CD14-positive monocyte (primary cell): ENCODE measurements around the gene MS4A15. TPM values are rescaled to one million over a fixed set of nuclear protein-coding genes. Genes with fewer than 3 reads are reported as not detected.

Source experiments
- DNase-seq, 3 donors: peaks; one replicate each; pipeline ENCODE4 v3.0.0-alpha.2; 2011 to 2022
- H2AFZ ChIP-seq: 2 replicates; pipeline ENCODE4 v1.6.0; 2012; ENCODE audit warnings: mild to moderate bottlenecking, low read depth, low read length, inconsistent platforms; ENCODE audit not compliant: insufficient read depth, poor library complexity, severe bottlenecking
- H3K27ac ChIP-seq, 2 donors: 1 replicate in 1 of 2; 2 replicates in 1 of 2; pipeline ENCODE4 v1.5.1; 2012 to 2013; ENCODE audit warnings: low read length in 2 of 2, control low read depth in 1 of 2, inconsistent platforms in 1 of 2, low read depth in 1 of 2, mild to moderate bottlenecking in 1 of 2
- H3K27me3 ChIP-seq, 2 donors: one replicate each; pipeline versions ENCODE4 v1.6.0 to v1.6.1; 2011 to 2013; ENCODE audit warnings: low read length in 2 of 2; ENCODE audit not compliant: control insufficient read depth in 2 of 2, insufficient read depth in 2 of 2
- H3K36me3 ChIP-seq, 2 donors: replicated peaks in 1 of 2; 1 replicate in 1 of 2; 2 replicates in 1 of 2; pipeline versions ENCODE4 v1.5.1 to v1.6.1; 2012 to 2013; ENCODE audit warnings: low read length in 2 of 2, control low read depth in 1 of 2, inconsistent platforms in 1 of 2, mild to moderate bottlenecking in 1 of 2; ENCODE audit not compliant: insufficient read depth in 2 of 2, control insufficient read depth in 1 of 2
- H3K4me1 ChIP-seq, 2 donors: 1 replicate in 1 of 2; 2 replicates in 1 of 2; pipeline versions ENCODE4 v1.5.1 to v1.6.1; 2012 to 2013; ENCODE audit warnings: low read length in 2 of 2, control low read depth in 1 of 2, inconsistent platforms in 1 of 2, mild to moderate bottlenecking in 1 of 2, moderate library complexity in 1 of 2; ENCODE audit not compliant: insufficient read depth in 2 of 2, control insufficient read depth in 1 of 2
- H3K4me2 ChIP-seq: replicated peaks from 2 replicates; pipeline ENCODE3; 2012; ENCODE audit warnings: low read length, moderate library complexity, mild to moderate bottlenecking; ENCODE audit not compliant: poor library complexity, severe bottlenecking; ENCODE audit errors: extremely low read depth
- H3K4me3 ChIP-seq, 3 experiments: fragments of 200-600 bp in 1 of 3; sonication (generic) in 1 of 3; replicated peaks in 1 of 3; 1 replicate in 2 of 3; 2 replicates in 1 of 3; pipeline ENCODE4 v1.5.1; 2011 to 2013; ENCODE audit warnings: low read length in 3 of 3, mild to moderate bottlenecking in 3 of 3, control low read depth in 2 of 3, low read depth in 2 of 3, inconsistent platforms in 1 of 3, moderate library complexity in 1 of 3
- H3K79me2 ChIP-seq: 2 replicates; pipeline ENCODE4 v1.6.0; 2012; ENCODE audit warnings: mild to moderate bottlenecking, control low read depth, inconsistent platforms, low read length, moderate library complexity; ENCODE audit not compliant: insufficient read depth
- H3K9ac ChIP-seq: 2 replicates; pipeline ENCODE4 v1.6.0; 2017; ENCODE audit warnings: low read length, mild to moderate bottlenecking; ENCODE audit not compliant: insufficient read depth, poor library complexity, severe bottlenecking
- H3K9me3 ChIP-seq, 2 donors: replicated peaks in 1 of 2; 1 replicate in 1 of 2; 2 replicates in 1 of 2; pipeline versions ENCODE4 v1.5.1 to v1.6.1; 2012 to 2013; ENCODE audit warnings: low read length in 2 of 2, control low read depth in 1 of 2; ENCODE audit not compliant: control insufficient read depth in 1 of 2, insufficient read depth in 1 of 2
- H4K20me1 ChIP-seq: 2 replicates; pipeline ENCODE4 v1.6.0; 2012; ENCODE audit warnings: mild to moderate bottlenecking, low read length, control low read depth, moderate library complexity; ENCODE audit not compliant: insufficient read depth
- H3K27ac Mint-ChIP-seq, 7 donors: one replicate each; pipeline ENCODE4 v1.8.0; 2020; ENCODE audit warnings: mild to moderate bottlenecking in 7 of 7, mixed read lengths in 7 of 7, moderate library complexity in 6 of 7, inconsistent platforms in 2 of 7
- H3K27me3 Mint-ChIP-seq, 3 donors: one replicate each; pipeline ENCODE4 v1.8.0; 2021 to 2022; ENCODE audit warnings: low read depth in 3 of 3, mild to moderate bottlenecking in 3 of 3, mixed read lengths in 3 of 3, moderate library complexity in 3 of 3, inconsistent platforms in 1 of 3
- H3K36me3 Mint-ChIP-seq, 2 donors: one replicate each; pipeline ENCODE4 v1.8.0; 2020; ENCODE audit warnings: mixed read lengths in 2 of 2, inconsistent platforms in 1 of 2, mild to moderate bottlenecking in 1 of 2
- H3K4me1 Mint-ChIP-seq: one replicate; pipeline ENCODE4 v1.8.0; 2020; ENCODE audit warnings: mild to moderate bottlenecking, mixed read lengths
- H3K4me3 Mint-ChIP-seq, 2 donors: one replicate each; pipeline ENCODE4 v1.8.0; 2020; ENCODE audit warnings: mild to moderate bottlenecking in 2 of 2, mixed read lengths in 2 of 2, moderate library complexity in 1 of 2
- H3K9me3 Mint-ChIP-seq, 7 donors: one replicate each; pipeline ENCODE4 v1.8.0; 2020 to 2022; ENCODE audit warnings: mixed read lengths in 7 of 7, mild to moderate bottlenecking in 6 of 7, moderate library complexity in 6 of 7, inconsistent platforms in 2 of 7
- WGBS: methylation state at CpG from one replicate; pipeline ENCODE4 v1.1.5; 2013; ENCODE audit warnings: missing lambda C conversion rate; ENCODE audit not compliant: insufficient coverage; 5-methylcytosine and 5-hydroxymethylcytosine counted together
- intact Hi-C, 2 donors: fragments of 100-400 bp; cut with micrococcal nuclease; formaldehyde crosslinking; loops; one replicate each; pipeline versions ENCODE4 v1.15.0 to v1.15.1; 2023
- polyA plus RNA-seq, 3 donors: library from polyadenylated mRNA; depleted of rRNA in 1 of 3; unstranded in 2 of 3; stranded (reverse) in 1 of 3; fragments of 300-500 nt in 2 of 3; fragments of >200 nt in 1 of 3; fragmentation: Illumina TruSeq in 2 of 3; gene quantifications; 1 replicate in 2 of 3; 2 replicates in 1 of 3; pipeline ENCODE4 v1.2.3, GENCODE V29; 2012 to 2021
- TF ChIP-seq, protein P1 (sequence below): fragments of 200-600 bp; IDR thresholded peaks from one replicate; pipeline ENCODE4 v1.8.0; 2022; ENCODE audit warnings: antibody characterized with exemption, mild to moderate bottlenecking

MS4A15 gene
- polyA plus RNA-seq, 3 donors: not detected

DNA sequence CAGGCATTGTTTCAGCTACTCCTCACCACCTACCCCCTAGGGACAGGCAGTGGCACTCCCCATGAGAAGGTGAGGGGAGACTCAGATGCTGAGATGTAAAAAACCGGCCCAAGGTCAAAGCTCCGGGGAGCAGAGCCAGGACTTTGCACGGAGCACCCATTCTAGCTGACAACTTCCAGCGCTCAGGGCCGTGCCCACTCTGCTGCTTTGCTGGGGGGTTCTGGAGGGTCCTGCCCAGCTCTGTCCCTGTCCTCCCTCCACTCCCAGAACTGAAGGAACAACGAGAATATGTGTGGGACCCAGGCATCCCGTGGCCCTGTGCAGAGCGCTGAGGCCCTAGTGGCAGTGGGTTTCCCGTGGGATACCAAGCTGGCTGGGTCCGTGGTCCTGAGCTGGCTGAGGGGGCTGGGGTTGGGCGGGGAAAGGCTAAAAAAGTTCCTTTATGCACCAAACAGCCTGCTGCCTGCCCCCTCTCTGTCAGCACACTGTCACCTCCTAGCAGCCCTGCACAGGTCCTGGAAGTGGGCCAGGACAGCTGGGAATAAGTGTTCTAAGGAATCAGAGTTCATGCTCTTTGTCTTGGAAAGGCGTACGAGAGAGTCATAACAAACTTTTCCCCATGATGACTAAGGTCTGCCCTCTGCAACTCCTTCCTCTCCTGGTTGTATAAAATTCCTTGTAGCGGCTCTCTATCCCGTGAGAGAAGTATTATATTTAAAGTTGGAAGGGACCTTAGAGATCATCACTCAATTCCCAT is 30.3 kb downstream of the MS4A15 start:
- H2AFZ ChIP-seq: no peak overlapping the region
- peaks cover 0 to 7% (median 3%) of the 10 kb centered on the region in 7 donors for H3K9me3 Mint-ChIP-seq
- no peak overlapping the region for H3K4me2 ChIP-seq
- no peak overlapping the region for H3K27ac ChIP-seq
- peaks cover 0 to 4% of the 10 kb centered on the region in 2 donors for H3K9me3 ChIP-seq
- 96% methylated on average over 9 of the region's 15 CpGs for WGBS
- H3K27ac Mint-ChIP-seq: peak overlapping the region in 1 of 7 donors; percentile 34
- no peaks in the 10 kb centered on the region for H3K4me1 Mint-ChIP-seq
- H3K4me3 ChIP-seq: no peak overlapping the region
- TF ChIP-seq, protein P1, sequence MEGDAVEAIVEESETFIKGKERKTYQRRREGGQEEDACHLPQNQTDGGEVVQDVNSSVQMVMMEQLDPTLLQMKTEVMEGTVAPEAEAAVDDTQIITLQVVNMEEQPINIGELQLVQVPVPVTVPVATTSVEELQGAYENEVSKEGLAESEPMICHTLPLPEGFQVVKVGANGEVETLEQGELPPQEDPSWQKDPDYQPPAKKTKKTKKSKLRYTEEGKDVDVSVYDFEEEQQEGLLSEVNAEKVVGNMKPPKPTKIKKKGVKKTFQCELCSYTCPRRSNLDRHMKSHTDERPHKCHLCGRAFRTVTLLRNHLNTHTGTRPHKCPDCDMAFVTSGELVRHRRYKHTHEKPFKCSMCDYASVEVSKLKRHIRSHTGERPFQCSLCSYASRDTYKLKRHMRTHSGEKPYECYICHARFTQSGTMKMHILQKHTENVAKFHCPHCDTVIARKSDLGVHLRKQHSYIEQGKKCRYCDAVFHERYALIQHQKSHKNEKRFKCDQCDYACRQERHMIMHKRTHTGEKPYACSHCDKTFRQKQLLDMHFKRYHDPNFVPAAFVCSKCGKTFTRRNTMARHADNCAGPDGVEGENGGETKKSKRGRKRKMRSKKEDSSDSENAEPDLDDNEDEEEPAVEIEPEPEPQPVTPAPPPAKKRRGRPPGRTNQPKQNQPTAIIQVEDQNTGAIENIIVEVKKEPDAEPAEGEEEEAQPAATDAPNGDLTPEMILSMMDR: no peak
- intact Hi-C loops: no loop called here
- no peaks in the 10 kb centered on the region for H3K27me3 ChIP-seq
- no peak overlapping the region for H3K9ac ChIP-seq
- H3K36me3 Mint-ChIP-seq: no peaks in the 10 kb centered on the region
- H3K36me3 ChIP-seq: no peaks in the 10 kb centered on the region
- no peaks in the 10 kb centered on the region for H3K4me1 ChIP-seq
- H3K79me2 ChIP-seq: no peaks in the 10 kb centered on the region
- no peak overlapping the region for H3K4me3 Mint-ChIP-seq
- peaks cover 2 to 7% (median 2%) of the 10 kb centered on the region in 3 donors for H3K27me3 Mint-ChIP-seq
- DNase-seq: no peak
- H4K20me1 ChIP-seq: no peaks in the 10 kb centered on the region

DNA sequence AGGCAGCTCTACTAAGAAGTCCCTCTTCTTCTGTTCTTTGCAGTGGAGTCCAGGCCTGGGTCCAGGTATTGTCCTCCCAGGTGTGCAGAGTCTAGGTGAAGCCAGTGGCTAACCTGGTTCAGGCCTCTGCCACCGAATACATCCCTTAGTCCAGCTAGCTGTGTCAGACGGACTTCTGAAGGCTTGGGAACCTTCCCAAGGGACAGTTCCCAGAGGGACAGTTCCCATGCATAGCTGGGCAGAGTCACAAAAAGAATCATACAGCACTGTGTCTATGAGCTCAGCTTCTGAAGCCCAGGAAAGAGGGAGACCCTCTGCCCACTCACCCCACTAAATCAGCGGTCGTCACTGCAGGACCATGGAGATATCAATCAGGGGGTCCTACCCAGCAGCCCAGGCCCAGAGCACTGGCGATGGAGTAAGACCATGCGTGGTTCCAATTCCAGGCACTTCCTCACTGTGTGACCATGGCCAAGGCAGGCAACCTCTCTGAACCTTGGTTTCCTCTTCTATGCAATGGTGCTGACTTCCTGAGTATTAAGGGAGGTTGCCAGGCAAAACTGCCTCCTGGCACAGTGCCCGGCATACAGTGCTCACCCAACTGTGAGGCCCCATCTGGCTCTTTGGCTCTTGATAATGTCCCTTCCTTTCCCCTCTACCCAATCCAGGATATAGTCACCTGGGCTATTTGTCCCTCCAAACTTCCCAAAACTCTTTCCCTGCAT is 31.9 kb downstream of the MS4A15 start:
- intact Hi-C loops: no loop called here
- H3K79me2 ChIP-seq: no peaks in the 10 kb centered on the region

More for the DNA sequence above, 31.9 kb downstream of the MS4A15 start:
- H3K36me3 ChIP-seq: no peaks in the 10 kb centered on the region
- peaks cover 0 to 7% (median 4%) of the 10 kb centered on the region in 3 donors for H3K27me3 Mint-ChIP-seq
- no peak overlapping the region for H3K27ac ChIP-seq
- H3K9ac ChIP-seq: no peak overlapping the region
- H3K4me3 Mint-ChIP-seq: no peak overlapping the region
- WGBS: 100% methylated on average over 4 of the region's 7 CpGs
- peaks cover 0 to 9% (median 5%) of the 10 kb centered on the region in 7 donors for H3K9me3 Mint-ChIP-seq
- TF ChIP-seq, protein P1: no peak
- no peaks in the 10 kb centered on the region for H3K4me1 ChIP-seq
- no peak for DNase-seq
- H3K4me3 ChIP-seq: no peak overlapping the region
- no peak overlapping the region for H3K4me2 ChIP-seq
- H4K20me1 ChIP-seq: no peaks in the 10 kb centered on the region
- H2AFZ ChIP-seq: no peak overlapping the region
- no peaks in the 10 kb centered on the region for H3K36me3 Mint-ChIP-seq
- H3K9me3 ChIP-seq: peaks cover 0 to 4% of the 10 kb centered on the region in 2 donors
- no peak overlapping the region for H3K27ac Mint-ChIP-seq
- no peaks in the 10 kb centered on the region for H3K4me1 Mint-ChIP-seq
- no peaks in the 10 kb centered on the region for H3K27me3 ChIP-seq
